HG03378 (cell line): ENCODE measurements around the gene MSI2.

ENCODE experiments used
- ATAC-seq: cut with Tn5 transposase; IDR thresholded peaks from one replicate; pipeline ENCODE4 v1.9.1; 2021; ENCODE audit warnings: mild to moderate bottlenecking, moderate library complexity; ENCODE audit not compliant: unreplicated experiment

MSI2 gene

GRCh38 chr17:57448759-57449283 lies 192.5 kb downstream of the MSI2 start:
- no peak for ATAC-seq

- no peak for ATAC-seq
Measured at GRCh38 chr17:57451191-57451590, 194.9 kb downstream of the MSI2 start.

- no peak for ATAC-seq
Measured at GRCh38 chr17:57451643-57452042, 195.3 kb downstream of the MSI2 start.

GRCh38 chr17:57453841-57454425 lies 197.6 kb downstream of the MSI2 start:
- no peak for ATAC-seq

GRCh38 chr17:57454729-57455062 lies 198.4 kb downstream of the MSI2 start:
- ATAC-seq = no peak

GRCh38 chr17:57455063-57455914 lies 199.0 kb downstream of the MSI2 start:
- peak; percentile 75 for ATAC-seq

- ATAC-seq = no peak
Measured at GRCh38 chr17:57456622-57457021, 200.3 kb downstream of the MSI2 start.

GRCh38 chr17:57457188-57457587 lies 200.9 kb downstream of the MSI2 start:
- ATAC-seq = no peak

- no peak for ATAC-seq
Measured at GRCh38 chr17:57458718-57459285, 202.5 kb downstream of the MSI2 start.

- no peak for ATAC-seq
Measured at GRCh38 chr17:57459286-57459915, 203.1 kb downstream of the MSI2 start.

GRCh38 chr17:57461082-57461481 lies 204.8 kb downstream of the MSI2 start:
- peak; percentile 27 for ATAC-seq

GRCh38 chr17:57462007-57462579 lies 205.8 kb downstream of the MSI2 start:
- ATAC-seq = no peak

- peak; percentile 85 for ATAC-seq
Measured at GRCh38 chr17:57463103-57463885, 207.0 kb downstream of the MSI2 start.

- no peak for ATAC-seq
Measured at GRCh38 chr17:57464191-57464864, 208.0 kb downstream of the MSI2 start.

- ATAC-seq = no peak
Measured at GRCh38 chr17:57465610-57466009, 209.3 kb downstream of the MSI2 start.

GRCh38 chr17:57466017-57466471 lies 209.7 kb downstream of the MSI2 start:
- no peak for ATAC-seq

- no peak for ATAC-seq
Measured at GRCh38 chr17:57466521-57466920, 210.2 kb downstream of the MSI2 start.

- no peak for ATAC-seq
Measured at GRCh38 chr17:57467226-57467625, 210.9 kb downstream of the MSI2 start.

GRCh38 chr17:57467801-57468200 lies 211.5 kb downstream of the MSI2 start:
- ATAC-seq = no peak
